ENCODE measurements around the gene ARHGEF40.

The ARHGEF40 gene

GRCh38 chr14:21096978-21097635 lies 27.0 kb downstream of the ARHGEF40 start:
- Histone ChIP-seq H3K4me1 (ENCODE audit: control insufficient read depth, insufficient read depth, low read length) (peaks cover 31% of the 10 kb centered on the region), H3K9me3 (ENCODE audit: control insufficient read depth, low read length) (no peaks in the 10 kb centered on the region), H3K36me3 (ENCODE audit: control insufficient read depth, insufficient read depth, low read length, severe bottlenecking) (no peaks in the 10 kb centered on the region), H3K27me3 (replicated peaks; ENCODE audit: control insufficient read depth, insufficient read depth, low read length) (no peaks in the 10 kb centered on the region), H3K4me3 (ENCODE audit: low read length) (peak overlapping the region; percentile 70), H3K9ac (ENCODE audit: low read length) (peak overlapping the region; percentile 58)
- peak; percentile 27 for DNase-seq (ENCODE audit: low read depth)

- peak; percentile 37 for DNase-seq (ENCODE audit: low read depth)
- peaks cover 31% of the 10 kb centered on the region for H3K4me1 ChIP-seq (ENCODE audit: control insufficient read depth, insufficient read depth, low read length)
- H3K9me3 ChIP-seq (ENCODE audit: control insufficient read depth, low read length), result no peaks in the 10 kb centered on the region
Observed at GRCh38 chr14:21097636-21098075, 27.6 kb downstream of the ARHGEF40 start.

GRCh38 chr14:21098076-21098891 lies 28.2 kb downstream of the ARHGEF40 start, which contains the start of gene ZNF219:
TSS of gene ZNF219 (minus strand) at chr14:21098655. CDS start at chr14:21093591, 5,064 bp downstream.
- Histone ChIP-seq H3K4me1 (ENCODE audit: control insufficient read depth, insufficient read depth, low read length) (peaks cover 37% of the 10 kb centered on the region), H3K27me3 (replicated peaks; ENCODE audit: control insufficient read depth, insufficient read depth, low read length) (no peaks in the 10 kb centered on the region)
- DNase-seq (ENCODE audit: low read depth), result peak; percentile 81

More at GRCh38 chr14:21097636-21098075, 27.6 kb downstream of the ARHGEF40 start:
- Histone ChIP-seq H3K27me3 (replicated peaks; ENCODE audit: control insufficient read depth, insufficient read depth, low read length) (no peaks in the 10 kb centered on the region), H3K9ac (ENCODE audit: low read length) (peak overlapping the region; percentile 58), H3K36me3 (ENCODE audit: control insufficient read depth, insufficient read depth, low read length, severe bottlenecking) (no peaks in the 10 kb centered on the region), H3K4me3 (ENCODE audit: low read length) (peak overlapping the region; percentile 70)

GRCh38 chr14:21098892-21099595 lies 28.9 kb downstream of the ARHGEF40 start:
- H3K4me1 ChIP-seq (ENCODE audit: control insufficient read depth, insufficient read depth, low read length), result peaks cover 34% of the 10 kb centered on the region
- H3K36me3 ChIP-seq (ENCODE audit: control insufficient read depth, insufficient read depth, low read length, severe bottlenecking), result no peaks in the 10 kb centered on the region
- peak overlapping the region; percentile 90 for H3K9ac ChIP-seq (ENCODE audit: low read length)
- no peak for DNase-seq (ENCODE audit: low read depth)
- H3K27me3 ChIP-seq (replicated peaks; ENCODE audit: control insufficient read depth, insufficient read depth, low read length), result no peaks in the 10 kb centered on the region
- no peaks in the 10 kb centered on the region for H3K9me3 ChIP-seq (ENCODE audit: control insufficient read depth, low read length)
- peak overlapping the region; percentile 87 for H3K4me3 ChIP-seq (ENCODE audit: low read length)

More at GRCh38 chr14:21098076-21098891, 28.2 kb downstream of the ARHGEF40 start, which contains the start of gene ZNF219:
- Histone ChIP-seq H3K4me3 (ENCODE audit: low read length) (peak within 1 kb of the TSS; percentile 87), H3K9me3 (ENCODE audit: control insufficient read depth, low read length) (no peaks in the 10 kb centered on the region), H3K9ac (ENCODE audit: low read length) (peak within 1 kb of the TSS; percentile 90), H3K36me3 (ENCODE audit: control insufficient read depth, insufficient read depth, low read length, severe bottlenecking) (no peaks in the 10 kb centered on the region)

- H3K4me1 ChIP-seq (ENCODE audit: control insufficient read depth, insufficient read depth, low read length), result peaks cover 38% of the 10 kb centered on the region
- peak overlapping the region; percentile 87 for H3K4me3 ChIP-seq (ENCODE audit: low read length)
Observed at GRCh38 chr14:21099596-21099985, 29.5 kb downstream of the ARHGEF40 start.

GRCh38 chr14:21100931-21101330 lies 30.8 kb downstream of the ARHGEF40 start, which contains the start of gene TMEM253:
TSS of gene TMEM253 (plus strand) at chr14:21101066. CDS start at chr14:21101344, 278 bp downstream.
- Histone ChIP-seq H3K4me1 (ENCODE audit: control insufficient read depth, insufficient read depth, low read length) (peaks cover 48% of the 10 kb centered on the region), H3K4me3 (ENCODE audit: low read length) (no peak within 1 kb of the TSS), H3K9me3 (ENCODE audit: control insufficient read depth, low read length) (no peaks in the 10 kb centered on the region), H3K9ac (ENCODE audit: low read length) (peak within 1 kb of the TSS; percentile 90), H3K36me3 (ENCODE audit: control insufficient read depth, insufficient read depth, low read length, severe bottlenecking) (no peaks in the 10 kb centered on the region), H3K27me3 (replicated peaks; ENCODE audit: control insufficient read depth, insufficient read depth, low read length) (no peaks in the 10 kb centered on the region)
- DNase-seq (ENCODE audit: low read depth), result no peak

More at GRCh38 chr14:21099596-21099985, 29.5 kb downstream of the ARHGEF40 start:
- Histone ChIP-seq H3K36me3 (ENCODE audit: control insufficient read depth, insufficient read depth, low read length, severe bottlenecking) (no peaks in the 10 kb centered on the region), H3K9ac (ENCODE audit: low read length) (peak overlapping the region; percentile 90), H3K27me3 (replicated peaks; ENCODE audit: control insufficient read depth, insufficient read depth, low read length) (no peaks in the 10 kb centered on the region), H3K9me3 (ENCODE audit: control insufficient read depth, low read length) (no peaks in the 10 kb centered on the region)
- no peak for DNase-seq (ENCODE audit: low read depth)

- H3K4me1 ChIP-seq (ENCODE audit: control insufficient read depth, insufficient read depth, low read length), result peaks cover 51% of the 10 kb centered on the region
- no peaks in the 10 kb centered on the region for H3K36me3 ChIP-seq (ENCODE audit: control insufficient read depth, insufficient read depth, low read length, severe bottlenecking)
- peak overlapping the region; percentile 13 for H3K9ac ChIP-seq (ENCODE audit: low read length)
- H3K9me3 ChIP-seq (ENCODE audit: control insufficient read depth, low read length), result no peaks in the 10 kb centered on the region
- no peaks in the 10 kb centered on the region for H3K27me3 ChIP-seq (replicated peaks; ENCODE audit: control insufficient read depth, insufficient read depth, low read length)
- no peak for DNase-seq (ENCODE audit: low read depth)
- H3K4me3 ChIP-seq (ENCODE audit: low read length), result no peak overlapping the region
Observed at GRCh38 chr14:21101802-21102413, 31.8 kb downstream of the ARHGEF40 start.

GRCh38 chr14:21102521-21103410 lies 32.7 kb downstream of the ARHGEF40 start:
- Histone ChIP-seq H3K9ac (ENCODE audit: low read length) (peak overlapping the region; percentile 97), H3K4me1 (ENCODE audit: control insufficient read depth, insufficient read depth, low read length) (peaks cover 54% of the 10 kb centered on the region), H3K27me3 (replicated peaks; ENCODE audit: control insufficient read depth, insufficient read depth, low read length) (no peaks in the 10 kb centered on the region), H3K4me3 (ENCODE audit: low read length) (peak overlapping the region; percentile 88), H3K9me3 (ENCODE audit: control insufficient read depth, low read length) (no peaks in the 10 kb centered on the region), H3K36me3 (ENCODE audit: control insufficient read depth, insufficient read depth, low read length, severe bottlenecking) (no peaks in the 10 kb centered on the region)
- no peak for DNase-seq (ENCODE audit: low read depth)

- no peaks in the 10 kb centered on the region for H3K36me3 ChIP-seq (ENCODE audit: control insufficient read depth, insufficient read depth, low read length, severe bottlenecking)
- H3K9ac ChIP-seq (ENCODE audit: low read length), result peak overlapping the region; percentile 97
- H3K4me3 ChIP-seq (ENCODE audit: low read length), result peak overlapping the region; percentile 88
- no peaks in the 10 kb centered on the region for H3K9me3 ChIP-seq (ENCODE audit: control insufficient read depth, low read length)
- no peaks in the 10 kb centered on the region for H3K27me3 ChIP-seq (replicated peaks; ENCODE audit: control insufficient read depth, insufficient read depth, low read length)
- no peak for DNase-seq (ENCODE audit: low read depth)
- H3K4me1 ChIP-seq (ENCODE audit: control insufficient read depth, insufficient read depth, low read length), result peaks cover 60% of the 10 kb centered on the region
Observed at GRCh38 chr14:21103411-21103709, 33.3 kb downstream of the ARHGEF40 start.

Data from adipocyte (in vitro differentiated cells).